HG03378 (cell line): ENCODE data around the gene TANGO6.
"Not testable (repeated sequence)": the region's sequence is repeated elsewhere in the genome, so short reads cannot be mapped to it uniquely, and the experiment has no call there.

ENCODE experiments used
- ATAC-seq: cut with Tn5 transposase; IDR thresholded peaks from one replicate; pipeline ENCODE4 v1.9.1; 2021; ENCODE audit warnings: mild to moderate bottlenecking, moderate library complexity; ENCODE audit not compliant: unreplicated experiment

The TANGO6 gene

GRCh38 chr16:69049603-69050375 lies 206.5 kb downstream of the TANGO6 start:
- no peak for ATAC-seq

GRCh38 chr16:69051517-69051830 lies 208.1 kb downstream of the TANGO6 start:
- not testable (repeated sequence) for ATAC-seq

- no peak for ATAC-seq
Observed at GRCh38 chr16:69055008-69055407, 211.7 kb downstream of the TANGO6 start.

GRCh38 chr16:69055980-69056379 lies 212.6 kb downstream of the TANGO6 start:
- ATAC-seq, result no peak

GRCh38 chr16:69056421-69056820 lies 213.1 kb downstream of the TANGO6 start:
- no peak for ATAC-seq

GRCh38 chr16:69057400-69058378 lies 214.4 kb downstream of the TANGO6 start:
- ATAC-seq, result no peak

- not testable (repeated sequence) for ATAC-seq
Observed at GRCh38 chr16:69063491-69063890, 220.2 kb downstream of the TANGO6 start.

GRCh38 chr16:69064124-69064763 lies 220.9 kb downstream of the TANGO6 start:
- ATAC-seq, result no peak

GRCh38 chr16:69064764-69065313 lies 221.5 kb downstream of the TANGO6 start:
- no peak for ATAC-seq

GRCh38 chr16:69069504-69069903 lies 226.2 kb downstream of the TANGO6 start:
- no peak for ATAC-seq

GRCh38 chr16:69071036-69071435 lies 227.7 kb downstream of the TANGO6 start:
- ATAC-seq, result no peak

- no peak for ATAC-seq
Observed at GRCh38 chr16:69072640-69072974, 229.3 kb downstream of the TANGO6 start.

GRCh38 chr16:69073181-69073702 lies 229.9 kb downstream of the TANGO6 start:
- no peak for ATAC-seq

GRCh38 chr16:69077251-69077650 lies 233.9 kb downstream of the TANGO6 start:
- no peak for ATAC-seq

- ATAC-seq, result no peak
Observed at GRCh38 chr16:69078073-69078472, 234.7 kb downstream of the TANGO6 start.

- ATAC-seq, result no peak
Observed at GRCh38 chr16:69079697-69080096, 236.4 kb downstream of the TANGO6 start.

GRCh38 chr16:69083306-69083941 lies 240.1 kb downstream of the TANGO6 start:
- ATAC-seq, result no peak

GRCh38 chr16:69084289-69084688 lies 241.0 kb downstream of the TANGO6 start:
- no peak for ATAC-seq

GRCh38 chr16:69085032-69085695 lies 241.8 kb downstream of the TANGO6 start:
- no peak for ATAC-seq

- ATAC-seq, result no peak
Observed at GRCh38 chr16:69087161-69087581, 243.8 kb downstream of the TANGO6 start.
